MCF 10A (cell line): ENCODE results near the gene ZFHX3. TPM values are rescaled to one million over a fixed set of nuclear protein-coding genes. Genes with fewer than 3 reads are reported as not detected.

ENCODE experiments used
- BruUV-seq: library from RNA; stranded (reverse); fragments of 400-500 nt; replicated peaks from 2 replicates; lab custom pipeline; 2021; lab: Mats Ljungman, UMichigan
- CTCF ChIA-PET: fragments of 300-600 bp; sonication (Branson Sonifier 250); formaldehyde crosslinking; extraction: SDS; loops from one replicate; lab custom pipeline; 2021; ENCODE audit warnings: antibody characterized with exemption, inconsistent platforms; lab: Yijun Ruan, JAX
- POLR2A ChIA-PET: fragments of 300-600, 350-650 bp; sonication (Branson Sonifier 250); formaldehyde crosslinking; extraction: SDS; loops from one replicate; lab custom pipeline; 2020; ENCODE audit warnings: antibody characterized with exemption, inconsistent platforms; lab: Yijun Ruan, JAX
- DNase-seq: peaks from one replicate; pipeline ENCODE4 v3.0.0-alpha.2; 2018; ENCODE audit not compliant: unreplicated experiment
- H3K27ac Mint-ChIP-seq: one replicate; pipeline ENCODE4 v1.8.0; 2022; ENCODE audit warnings: mild to moderate bottlenecking, low read depth, mixed read lengths; ENCODE audit not compliant: unreplicated experiment
- H3K27me3 Mint-ChIP-seq: one replicate; pipeline ENCODE4 v1.8.0; 2022; ENCODE audit warnings: mixed read lengths; ENCODE audit not compliant: insufficient read depth, unreplicated experiment
- H3K36me3 Mint-ChIP-seq: one replicate; pipeline ENCODE4 v1.8.0; 2022; ENCODE audit warnings: mild to moderate bottlenecking, moderate library complexity, mixed read lengths; ENCODE audit not compliant: insufficient read depth, unreplicated experiment
- H3K4me1 Mint-ChIP-seq: one replicate; pipeline ENCODE4 v1.8.0; 2022; ENCODE audit warnings: mixed read lengths; ENCODE audit not compliant: insufficient read depth, unreplicated experiment
- H3K4me3 Mint-ChIP-seq: one replicate; pipeline ENCODE4 v1.8.0; 2022; ENCODE audit warnings: mild to moderate bottlenecking, moderate library complexity, mixed read lengths; ENCODE audit not compliant: unreplicated experiment
- H3K9me3 Mint-ChIP-seq: one replicate; pipeline ENCODE4 v1.8.0; 2022; ENCODE audit warnings: mixed read lengths; ENCODE audit not compliant: unreplicated experiment
- intact Hi-C: fragments of 100-400 bp; cut with micrococcal nuclease; formaldehyde crosslinking; loops from 2 replicates; pipeline ENCODE4 v1.14.1; 2022
- total RNA-seq: library from RNA; stranded (reverse); gene quantifications from 2 replicates; pipeline ENCODE4 v1.2.3, GENCODE V29; 2022
- TF ChIP-seq, protein P1 (sequence below): fragments of 200-600 bp; IDR thresholded peaks from one replicate; pipeline ENCODE4 v1.8.0; 2022; ENCODE audit warnings: antibody characterized with exemption, mild to moderate bottlenecking; ENCODE audit not compliant: unreplicated experiment

The ZFHX3 gene
- total RNA-seq, 1 experiment from 2014 or later = 27.4 TPM

GRCh38 chr16:72808754-72809153 lies 239.2 kb downstream of the ZFHX3 start:
- ChIA-PET CTCF (interaction anchor here (1.8 kb wide), 1 partner anchor 9 kb away, joined by 4 read pairs; no protein-coding TSS in a partner anchor), POLR2A (no interaction called here)
- Mint-ChIP-seq H3K27ac (no peak overlapping the region), H3K36me3 (peaks cover 73% of the 10 kb centered on the region), H3K9me3 (no peaks in the 10 kb centered on the region), H3K27me3 (no peaks in the 10 kb centered on the region), H3K4me3 (no peak overlapping the region), H3K4me1 (no peaks in the 10 kb centered on the region)
- intact Hi-C loops = no loop called here
- TF ChIP-seq, protein P1, sequence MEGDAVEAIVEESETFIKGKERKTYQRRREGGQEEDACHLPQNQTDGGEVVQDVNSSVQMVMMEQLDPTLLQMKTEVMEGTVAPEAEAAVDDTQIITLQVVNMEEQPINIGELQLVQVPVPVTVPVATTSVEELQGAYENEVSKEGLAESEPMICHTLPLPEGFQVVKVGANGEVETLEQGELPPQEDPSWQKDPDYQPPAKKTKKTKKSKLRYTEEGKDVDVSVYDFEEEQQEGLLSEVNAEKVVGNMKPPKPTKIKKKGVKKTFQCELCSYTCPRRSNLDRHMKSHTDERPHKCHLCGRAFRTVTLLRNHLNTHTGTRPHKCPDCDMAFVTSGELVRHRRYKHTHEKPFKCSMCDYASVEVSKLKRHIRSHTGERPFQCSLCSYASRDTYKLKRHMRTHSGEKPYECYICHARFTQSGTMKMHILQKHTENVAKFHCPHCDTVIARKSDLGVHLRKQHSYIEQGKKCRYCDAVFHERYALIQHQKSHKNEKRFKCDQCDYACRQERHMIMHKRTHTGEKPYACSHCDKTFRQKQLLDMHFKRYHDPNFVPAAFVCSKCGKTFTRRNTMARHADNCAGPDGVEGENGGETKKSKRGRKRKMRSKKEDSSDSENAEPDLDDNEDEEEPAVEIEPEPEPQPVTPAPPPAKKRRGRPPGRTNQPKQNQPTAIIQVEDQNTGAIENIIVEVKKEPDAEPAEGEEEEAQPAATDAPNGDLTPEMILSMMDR = no peak
- no TSS peak for BruUV-seq
- DNase-seq = no peak

DNA sequence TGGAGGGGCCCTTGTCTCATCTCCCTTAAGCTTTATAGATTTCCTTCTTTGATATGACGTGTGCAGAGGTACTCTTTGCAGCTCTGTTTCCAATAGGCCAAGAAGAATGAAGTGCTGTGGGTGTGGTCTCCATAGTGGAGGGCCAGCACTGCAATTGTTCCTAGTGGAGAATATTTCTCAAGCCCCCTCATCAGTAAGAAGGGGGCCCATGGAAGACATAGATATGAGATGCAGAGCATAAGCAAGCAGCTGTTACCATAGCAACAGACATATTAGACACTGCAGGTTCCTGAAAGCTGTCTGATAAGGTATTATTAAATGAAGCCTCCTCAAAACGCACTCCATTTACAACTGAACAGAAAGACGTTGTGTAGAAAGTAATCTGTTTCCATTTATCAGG lies 240.7 kb downstream of the ZFHX3 start:
- Mint-ChIP-seq H3K27ac (no peak overlapping the region), H3K4me3 (no peak overlapping the region), H3K9me3 (no peaks in the 10 kb centered on the region), H3K4me1 (no peaks in the 10 kb centered on the region), H3K36me3 (peaks cover 62% of the 10 kb centered on the region), H3K27me3 (no peaks in the 10 kb centered on the region)
- TF ChIP-seq, protein P1 = no peak
- BruUV-seq = no TSS peak
- DNase-seq = no peak
- ChIA-PET CTCF (interaction anchor here (0.6 to 1.6 kb wide), 3 partner anchors 21 to 38 kb away, joined by 3 to 7 read pairs (median 3); no protein-coding TSS in a partner anchor), POLR2A (no interaction called here)
- intact Hi-C loops = no loop called here

DNA sequence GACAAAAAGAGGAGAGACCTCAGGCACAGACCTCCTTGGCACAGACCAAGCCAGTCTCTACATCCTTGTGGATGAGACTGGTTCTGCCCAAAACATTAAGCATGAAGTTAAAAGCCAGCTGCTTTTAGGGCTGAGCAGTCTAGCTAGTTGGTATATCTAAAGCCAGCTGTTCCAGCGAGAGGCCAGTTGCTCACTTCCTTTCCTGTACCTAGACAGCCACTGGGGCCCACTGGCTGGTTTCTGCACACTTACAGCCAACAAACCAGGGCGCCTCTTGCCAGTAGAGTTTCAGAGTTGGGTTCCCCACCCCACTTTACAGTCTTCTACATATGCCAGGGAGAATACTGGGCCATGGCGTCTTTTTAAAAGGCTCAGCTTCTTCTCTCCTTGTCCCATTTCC lies 242.4 kb downstream of the ZFHX3 start:
- ChIA-PET CTCF (interaction anchor here (0.6 to 0.8 kb wide), 4 partner anchors 43 to 1470 kb away, joined by 3 to 4 read pairs (median 3); no protein-coding TSS in a partner anchor), POLR2A (interaction anchor here (0.5 kb wide), 1 partner anchor 25 kb away, joined by 6 read pairs; no protein-coding TSS in a partner anchor)
- intact Hi-C loops = no loop called here
- H3K4me3 Mint-ChIP-seq = no peak overlapping the region
- H3K4me1 Mint-ChIP-seq = no peaks in the 10 kb centered on the region
- no peaks in the 10 kb centered on the region for H3K9me3 Mint-ChIP-seq
- no peaks in the 10 kb centered on the region for H3K27me3 Mint-ChIP-seq
- no TSS peak for BruUV-seq
- H3K27ac Mint-ChIP-seq = no peak overlapping the region
- TF ChIP-seq, protein P1 = no peak
- peaks cover 59% of the 10 kb centered on the region for H3K36me3 Mint-ChIP-seq
- DNase-seq = no peak

DNA sequence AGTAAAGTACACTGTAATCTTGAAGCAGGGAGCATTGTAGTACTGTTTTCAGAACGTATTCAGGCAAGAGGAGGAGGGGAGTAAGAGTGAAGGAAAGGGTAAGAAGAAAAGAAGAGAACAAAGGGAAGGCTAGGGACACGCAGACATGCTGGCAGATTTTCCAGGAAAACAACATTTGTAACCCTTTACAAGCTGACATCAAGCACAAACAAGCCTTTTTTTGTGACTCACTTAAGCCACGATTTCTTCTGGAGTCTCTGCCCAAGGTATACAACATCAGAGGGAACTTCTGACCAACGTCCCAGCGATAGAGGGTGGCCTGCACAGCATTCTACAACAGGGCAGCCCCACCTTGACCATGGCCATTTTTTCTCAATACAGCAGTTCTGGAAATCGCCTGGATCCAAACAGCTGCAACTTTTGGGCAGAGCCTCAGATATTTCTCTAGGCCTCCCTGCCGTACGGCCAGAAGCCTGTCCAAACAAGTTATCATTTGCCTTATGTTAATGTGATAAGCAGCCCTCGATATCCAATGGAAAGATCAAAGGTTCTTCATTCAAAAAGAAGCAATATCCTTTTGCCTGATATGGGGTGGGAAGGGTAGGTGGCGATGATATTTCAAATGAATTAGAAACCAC lies 247.3 kb downstream of the ZFHX3 start:
- TF ChIP-seq, protein P1 = no peak
- Mint-ChIP-seq H3K4me3 (no peak overlapping the region), H3K9me3 (no peaks in the 10 kb centered on the region), H3K4me1 (no peaks in the 10 kb centered on the region), H3K27me3 (no peaks in the 10 kb centered on the region), H3K27ac (no peak overlapping the region), H3K36me3 (peaks cover 60% of the 10 kb centered on the region)
- intact Hi-C loops = no loop called here
- CTCF ChIA-PET = interaction anchor here (0.6 to 2.8 kb wide), 2 partner anchors 32 to 34 kb away, joined by 3 to 10 read pairs; no protein-coding TSS in a partner anchor
- no peak for DNase-seq
- BruUV-seq = no TSS peak
- POLR2A ChIA-PET = interaction anchor here (1.5 kb wide), 1 partner anchor 10 kb away, joined by 3 read pairs; no protein-coding TSS in a partner anchor
